NCI-H774 (cell line): ENCODE data around the gene MEGF11.
"Not testable (repeated sequence)": the region's sequence is repeated elsewhere in the genome, so short reads cannot be mapped to it uniquely, and the experiment has no call there.

Experiments
- DNase-seq: peaks from one replicate; lab custom pipeline; 2025; lab: John Stamatoyannopoulos, UW

MEGF11 gene

DNA sequence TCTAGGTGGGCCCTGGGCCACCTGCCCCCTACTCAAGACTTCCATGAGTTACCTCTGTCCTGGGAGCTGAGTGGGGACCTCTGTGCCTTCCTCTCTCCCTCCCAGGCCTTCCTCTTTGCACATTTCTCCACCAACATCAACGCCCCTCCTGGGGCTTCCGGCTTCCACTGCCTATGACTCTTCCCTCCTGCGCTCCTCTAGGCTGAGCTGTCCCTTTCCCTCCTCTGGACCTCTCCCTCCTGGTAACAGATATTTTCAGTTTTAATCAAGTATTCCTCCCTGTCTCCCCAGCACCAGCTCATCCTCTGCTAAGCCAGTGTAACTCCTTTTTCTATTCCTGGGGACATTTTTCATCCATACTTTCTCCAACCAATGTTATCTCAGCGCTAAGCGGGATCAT is 223.9 kb downstream of the MEGF11 start:
- no peak for DNase-seq

DNA sequence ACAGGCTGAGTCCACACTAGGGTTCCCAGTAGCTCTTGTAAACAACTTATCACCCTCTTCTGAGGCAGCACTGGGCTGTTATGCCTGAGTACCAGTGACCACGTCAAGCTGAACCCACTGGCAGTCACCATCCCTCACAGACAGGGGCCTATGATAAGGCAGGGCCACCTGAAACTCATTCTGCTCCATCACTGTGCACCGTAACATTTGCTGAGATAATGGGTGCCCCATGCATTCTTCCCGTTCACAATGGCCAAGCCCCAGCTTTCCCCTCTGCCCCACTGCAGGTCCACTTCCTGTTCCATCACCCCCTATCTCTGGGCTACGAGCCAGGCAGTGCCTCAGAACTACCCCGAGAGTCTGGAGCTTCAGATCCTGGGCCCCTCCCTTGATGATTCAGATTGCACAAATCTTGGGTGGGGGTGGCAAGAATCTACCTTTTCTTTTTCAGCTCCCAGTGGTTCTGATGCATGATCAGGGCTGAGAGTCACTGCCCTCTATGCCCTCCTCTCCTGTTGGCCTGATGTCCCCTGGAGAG is 226.2 kb downstream of the MEGF11 start:
- DNase-seq: no peak

DNA sequence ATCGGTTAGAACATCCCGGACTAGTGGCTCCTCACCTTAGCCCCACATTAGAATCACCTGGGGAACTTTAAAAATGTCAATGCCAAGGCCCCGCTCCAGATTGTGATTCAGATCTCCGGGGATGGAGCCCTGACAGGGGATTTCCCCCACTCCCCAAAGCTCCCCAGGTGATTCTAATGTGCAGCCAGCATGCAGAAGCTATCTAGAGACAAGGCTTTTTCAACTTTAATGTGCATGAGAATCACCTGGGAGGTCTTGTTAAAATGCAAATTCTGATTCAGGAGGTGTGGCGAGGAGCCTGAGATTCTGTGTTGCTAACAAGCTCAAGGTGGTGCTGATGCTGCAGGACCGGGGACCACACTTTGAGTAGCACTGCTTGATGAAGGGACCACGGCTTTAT is 227.6 kb downstream of the MEGF11 start:
- no peak for DNase-seq

- no peak for DNase-seq
These were observed 228.5 kb downstream of the MEGF11 start for GRCh38 chr15:66025015-66025452.

DNA sequence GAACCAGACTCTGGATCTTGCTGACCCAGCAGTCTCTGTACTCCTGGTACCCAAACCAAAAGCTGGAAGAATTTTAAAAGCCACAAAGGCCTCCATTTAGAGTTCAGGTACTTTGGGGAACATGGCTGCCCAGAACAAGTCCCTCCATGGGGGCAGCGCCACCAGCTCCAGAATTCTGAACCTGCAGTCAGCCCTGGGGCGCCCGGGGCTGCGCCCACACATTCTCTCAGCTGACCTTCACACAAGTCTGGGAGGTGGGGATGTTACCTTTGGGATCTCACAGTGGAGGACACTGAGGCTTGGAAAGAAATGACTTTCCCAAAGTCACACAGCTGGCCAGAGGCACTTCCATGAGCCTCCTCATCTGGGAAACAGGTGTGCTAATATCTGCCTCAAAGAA is 229.4 kb downstream of the MEGF11 start:
- no peak for DNase-seq

- DNase-seq: peak; percentile 3
These were observed 230.1 kb downstream of the MEGF11 start for GRCh38 chr15:66023311-66023972.

DNA sequence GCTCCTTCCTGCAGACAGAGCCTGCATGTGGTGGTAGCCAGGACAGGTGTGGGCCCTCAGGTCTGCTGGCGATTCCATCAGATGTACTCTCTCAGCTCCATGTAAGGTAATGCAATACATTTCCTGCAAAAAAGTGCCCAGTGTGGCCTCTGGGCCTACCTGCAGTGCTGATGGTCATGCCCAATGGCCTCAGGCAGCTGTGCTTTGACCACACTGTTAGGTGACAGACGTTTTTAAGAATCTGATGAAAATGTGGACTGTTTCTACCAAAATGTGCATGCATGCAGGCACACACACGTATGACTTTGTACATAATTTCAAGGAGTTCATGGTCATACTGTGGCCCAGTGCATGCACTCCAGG is 231.4 kb downstream of the MEGF11 start:
- DNase-seq: no peak

- DNase-seq: no peak
These were observed 231.9 kb downstream of the MEGF11 start for GRCh38 chr15:66021496-66022162.

GRCh38 chr15:66019826-66020398 is 233.6 kb downstream of the MEGF11 start:
- no peak for DNase-seq

- no peak for DNase-seq
These were observed 234.2 kb downstream of the MEGF11 start for GRCh38 chr15:66019368-66019767.

DNA sequence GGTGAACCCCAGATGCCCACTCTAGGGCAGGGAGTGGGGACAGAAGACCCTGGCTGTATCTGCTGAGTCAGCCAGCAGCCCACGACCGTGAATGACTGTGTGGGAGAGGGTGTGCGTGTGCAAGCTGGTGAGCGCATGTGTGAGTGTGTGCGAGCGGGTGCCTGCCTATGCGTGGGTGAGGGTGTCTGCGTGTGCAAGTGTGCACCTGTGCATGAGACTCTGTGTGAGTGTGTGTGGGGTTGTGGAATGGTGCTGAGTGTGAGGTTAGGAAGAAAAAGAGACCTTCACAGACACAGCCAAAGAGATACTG is 235.1 kb downstream of the MEGF11 start:
- no peak for DNase-seq

DNA sequence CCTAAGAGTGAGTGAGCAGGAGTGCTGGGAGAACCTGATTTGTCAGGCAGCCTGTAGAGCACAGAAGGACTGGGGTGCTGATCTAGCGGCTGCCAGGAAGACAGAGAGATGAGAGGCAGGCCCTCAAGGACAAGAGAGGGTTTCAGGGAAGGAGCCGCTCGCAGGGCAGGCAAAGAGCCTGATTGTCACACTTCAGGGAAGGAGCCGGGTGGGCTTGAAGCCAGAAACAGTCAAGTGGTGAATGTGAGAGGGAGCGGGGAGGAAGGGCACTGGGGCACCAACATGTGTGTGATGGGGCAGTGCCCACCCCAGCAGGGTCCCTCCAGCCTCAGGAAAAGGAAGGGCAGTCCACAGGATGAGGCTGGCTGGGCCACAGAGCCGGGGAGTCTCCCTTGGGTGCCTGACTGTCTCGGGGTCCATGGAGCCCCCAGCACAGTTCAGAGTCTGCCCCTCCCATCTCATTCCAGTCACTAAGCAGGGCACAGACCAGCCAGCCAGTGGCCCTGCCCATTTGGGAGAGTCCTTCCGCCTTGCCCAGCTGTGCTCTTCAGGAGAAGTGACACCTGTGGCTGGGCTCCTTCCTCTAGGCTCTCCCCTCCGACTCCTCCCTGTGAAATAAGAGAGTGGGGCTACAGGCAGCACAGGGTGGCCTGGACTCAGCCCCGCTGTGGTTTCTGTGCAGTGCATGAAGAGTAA is 235.6 kb downstream of the MEGF11 start:
- no peak for DNase-seq

DNA sequence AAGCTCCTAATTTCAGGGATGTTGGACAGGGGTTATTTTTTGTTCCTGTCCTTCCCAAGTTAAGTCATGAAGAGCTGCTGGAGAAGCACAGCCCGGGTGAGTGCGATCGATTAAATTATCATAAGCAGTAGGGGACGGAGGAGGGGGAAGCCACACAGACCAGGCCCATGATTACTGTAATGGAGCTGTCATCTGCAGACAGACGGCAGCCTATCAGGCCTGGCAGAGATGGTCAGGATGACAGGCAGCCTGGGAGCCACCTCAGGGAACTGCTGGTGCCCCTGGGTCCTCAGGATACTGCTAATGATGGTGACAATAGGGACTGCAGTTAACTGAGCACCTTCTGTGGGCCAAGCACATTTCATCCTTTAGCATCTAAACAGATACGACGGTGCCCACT is 236.6 kb downstream of the MEGF11 start:
- DNase-seq: no peak

- no peak for DNase-seq
These were observed 237.4 kb downstream of the MEGF11 start for GRCh38 chr15:66016199-66016598.

DNA sequence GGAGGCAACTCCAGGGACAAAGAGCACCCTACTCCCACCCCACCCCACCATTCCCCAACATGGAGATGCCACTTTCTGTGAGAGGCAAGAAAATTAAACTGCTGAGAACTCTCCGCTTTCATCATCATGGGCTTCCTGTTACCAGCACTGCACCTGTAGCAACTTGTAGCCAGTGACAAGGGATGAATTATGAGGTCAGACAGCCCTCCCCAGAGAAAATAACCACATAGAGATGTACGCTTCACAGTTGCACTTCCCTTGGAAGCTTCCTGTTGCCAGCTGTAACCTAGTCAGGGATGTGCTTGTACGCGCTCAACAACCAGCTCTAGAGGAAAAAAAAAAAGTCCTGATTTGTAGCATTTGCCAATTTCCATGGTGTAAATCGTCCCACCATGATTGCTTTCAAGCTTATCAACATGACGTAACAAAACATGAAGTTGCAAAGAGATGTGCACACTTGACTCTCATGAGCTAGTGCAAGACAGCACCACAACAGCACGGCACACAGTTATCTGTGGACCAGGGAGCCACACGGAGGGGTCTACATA is 238.8 kb downstream of the MEGF11 start:
- no peak for DNase-seq

- no peak for DNase-seq
These were observed 239.5 kb downstream of the MEGF11 start for GRCh38 chr15:66014022-66014421.

GRCh38 chr15:66008940-66009562 is 244.5 kb downstream of the MEGF11 start:
- no peak for DNase-seq

DNA sequence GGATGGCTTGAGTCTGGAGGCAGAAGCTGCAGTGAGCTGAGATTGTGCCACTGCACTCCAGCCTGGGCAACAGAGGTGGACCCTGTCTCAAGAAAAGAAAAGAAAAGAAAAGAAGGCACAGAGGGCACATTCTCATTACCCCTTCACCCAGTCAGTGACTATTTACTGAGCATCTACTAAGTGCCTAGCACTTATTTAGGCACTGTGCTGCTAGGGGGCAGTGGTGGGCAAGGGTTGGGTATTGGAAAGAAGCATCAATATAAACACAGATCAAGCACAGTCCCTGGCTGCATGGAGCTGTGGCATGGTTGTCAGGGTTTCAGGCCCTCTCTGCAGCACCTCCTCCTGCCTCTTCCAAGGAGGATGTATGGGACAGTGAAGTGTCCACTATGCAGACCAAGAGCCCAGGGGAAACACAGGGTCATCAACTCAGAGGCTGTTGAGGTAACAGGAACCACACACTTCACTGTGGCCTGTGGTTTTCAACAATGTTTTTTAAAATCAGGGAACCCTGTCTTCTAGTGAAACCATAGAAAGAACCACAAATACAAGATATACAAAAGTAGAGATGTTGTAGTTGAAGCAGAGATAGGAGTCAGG is 245.8 kb downstream of the MEGF11 start:
- no peak for DNase-seq

GRCh38 chr15:66006986-66007385 is 246.6 kb downstream of the MEGF11 start:
- no peak for DNase-seq

DNA sequence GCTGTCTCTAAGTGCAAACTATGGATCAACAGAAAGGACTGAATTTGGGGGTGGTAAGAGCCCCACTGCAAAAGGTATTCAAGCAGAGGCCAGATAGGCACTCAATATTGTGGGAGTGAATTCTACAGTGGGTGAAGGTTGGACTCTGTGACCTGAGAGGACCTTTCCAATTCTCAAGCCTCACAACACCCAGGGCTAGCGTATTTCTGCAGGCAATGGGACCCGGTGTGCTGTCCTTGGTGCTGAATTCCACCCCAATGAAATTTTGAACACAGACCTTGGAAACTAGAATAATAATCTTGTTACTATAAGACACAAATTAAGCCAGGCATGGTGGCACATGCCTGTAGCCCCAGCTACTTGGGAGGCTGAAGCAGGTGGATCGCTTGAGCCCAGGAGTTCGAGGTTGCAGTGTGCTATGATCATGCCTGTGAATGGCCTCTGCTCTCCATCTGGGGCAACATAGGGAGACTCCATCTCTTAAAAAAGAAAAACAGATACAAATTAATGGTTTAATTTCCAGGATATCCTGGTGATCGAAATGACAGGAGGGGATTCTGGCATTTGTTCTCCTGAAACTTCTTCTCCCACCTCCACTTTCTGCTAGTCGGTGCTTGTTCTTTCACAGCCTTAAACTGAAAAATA is 248.8 kb downstream of the MEGF11 start:
- DNase-seq: no peak

DNA sequence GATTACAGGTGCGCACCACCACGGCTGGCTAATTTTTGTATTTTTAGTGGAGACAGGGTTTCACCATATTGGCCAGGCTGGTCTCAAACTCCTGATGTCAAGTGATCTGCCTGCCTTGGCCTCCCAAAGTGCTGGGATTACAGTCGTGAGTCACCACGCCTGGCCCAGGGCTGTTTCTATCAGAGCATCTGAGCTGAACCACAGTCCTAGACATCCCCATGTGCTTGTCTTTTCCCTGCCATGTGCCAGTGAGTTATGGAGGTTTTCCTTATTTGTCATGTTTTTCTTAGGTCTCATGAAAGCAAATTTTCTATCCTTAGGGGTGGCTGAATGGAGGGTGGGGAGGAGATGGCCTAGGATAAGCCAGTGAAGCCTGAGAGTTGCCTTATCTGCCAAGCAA is 250.4 kb downstream of the MEGF11 start:
- not testable (repeated sequence) for DNase-seq
